Muscle of back (tissue), 13 donors: ENCODE data around the gene NEDD1. TPM values are rescaled to one million over a fixed set of nuclear protein-coding genes. Genes with fewer than 3 reads are reported as not detected.

Experiments used
- DNase-seq, 3 donors: peaks; one replicate each; pipeline versions ENCODE4 v3.0.0 to v3.0.0-alpha.2; 2013
- long read RNA-seq, 9 donors: transcript quantifications; one replicate each; lab custom pipeline, GENCODE V29; 2026
- polyA plus RNA-seq, 10 donors: library from polyadenylated mRNA; unstranded; fragments of 120-200 nt; gene quantifications; one replicate each; pipeline ENCODE4 v1.2.1, GENCODE V29; 2013; ENCODE audit not compliant: insufficient read length in 10 of 10

NEDD1 gene, protein sequence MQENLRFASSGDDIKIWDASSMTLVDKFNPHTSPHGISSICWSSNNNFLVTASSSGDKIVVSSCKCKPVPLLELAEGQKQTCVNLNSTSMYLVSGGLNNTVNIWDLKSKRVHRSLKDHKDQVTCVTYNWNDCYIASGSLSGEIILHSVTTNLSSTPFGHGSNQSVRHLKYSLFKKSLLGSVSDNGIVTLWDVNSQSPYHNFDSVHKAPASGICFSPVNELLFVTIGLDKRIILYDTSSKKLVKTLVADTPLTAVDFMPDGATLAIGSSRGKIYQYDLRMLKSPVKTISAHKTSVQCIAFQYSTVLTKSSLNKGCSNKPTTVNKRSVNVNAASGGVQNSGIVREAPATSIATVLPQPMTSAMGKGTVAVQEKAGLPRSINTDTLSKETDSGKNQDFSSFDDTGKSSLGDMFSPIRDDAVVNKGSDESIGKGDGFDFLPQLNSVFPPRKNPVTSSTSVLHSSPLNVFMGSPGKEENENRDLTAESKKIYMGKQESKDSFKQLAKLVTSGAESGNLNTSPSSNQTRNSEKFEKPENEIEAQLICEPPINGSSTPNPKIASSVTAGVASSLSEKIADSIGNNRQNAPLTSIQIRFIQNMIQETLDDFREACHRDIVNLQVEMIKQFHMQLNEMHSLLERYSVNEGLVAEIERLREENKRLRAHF
- polyA plus RNA-seq = 10 to 100 TPM; 17.8 to 29.0 (median 24.1) TPM
- long read RNA-seq, donor 1, full-length matches to known transcripts = 1 of 14 reads
- long read RNA-seq, donor 1, partial matches to known transcripts = 13 of 14 reads
- long read RNA-seq, donor 1, other reads (novel, unspliced or antisense) = 0 of 14 reads
- long read RNA-seq, donor 2, full-length matches to known transcripts = 3 of 3 reads
- long read RNA-seq, donor 2, partial matches to known transcripts = 0 of 3 reads
- long read RNA-seq, donor 2, other reads (novel, unspliced or antisense) = 0 of 3 reads
- long read RNA-seq, donor 3 = 0 reads
- long read RNA-seq, donor 4, partial matches to known transcripts = 0 of 2 reads
- long read RNA-seq, donor 4, other reads (novel, unspliced or antisense) = 0 of 2 reads
- long read RNA-seq, donor 5, partial matches to known transcripts = 0 of 2 reads
- long read RNA-seq, donor 5, other reads (novel, unspliced or antisense) = 0 of 2 reads
- long read RNA-seq, donor 6, partial matches to known transcripts = 0 of 1 reads
- long read RNA-seq, donor 6, other reads (novel, unspliced or antisense) = 0 of 1 reads
- long read RNA-seq, donor 7 = 0 reads
- long read RNA-seq, donor 8, partial matches to known transcripts = 6 of 6 reads
- long read RNA-seq, donor 8, other reads (novel, unspliced or antisense) = 0 of 6 reads
- long read RNA-seq, donor 9, full-length matches to known transcripts = 1 of 1 reads
- long read RNA-seq, donor 9, partial matches to known transcripts = 0 of 1 reads
- long read RNA-seq, donor 9, other reads (novel, unspliced or antisense) = 0 of 1 reads

DNA sequence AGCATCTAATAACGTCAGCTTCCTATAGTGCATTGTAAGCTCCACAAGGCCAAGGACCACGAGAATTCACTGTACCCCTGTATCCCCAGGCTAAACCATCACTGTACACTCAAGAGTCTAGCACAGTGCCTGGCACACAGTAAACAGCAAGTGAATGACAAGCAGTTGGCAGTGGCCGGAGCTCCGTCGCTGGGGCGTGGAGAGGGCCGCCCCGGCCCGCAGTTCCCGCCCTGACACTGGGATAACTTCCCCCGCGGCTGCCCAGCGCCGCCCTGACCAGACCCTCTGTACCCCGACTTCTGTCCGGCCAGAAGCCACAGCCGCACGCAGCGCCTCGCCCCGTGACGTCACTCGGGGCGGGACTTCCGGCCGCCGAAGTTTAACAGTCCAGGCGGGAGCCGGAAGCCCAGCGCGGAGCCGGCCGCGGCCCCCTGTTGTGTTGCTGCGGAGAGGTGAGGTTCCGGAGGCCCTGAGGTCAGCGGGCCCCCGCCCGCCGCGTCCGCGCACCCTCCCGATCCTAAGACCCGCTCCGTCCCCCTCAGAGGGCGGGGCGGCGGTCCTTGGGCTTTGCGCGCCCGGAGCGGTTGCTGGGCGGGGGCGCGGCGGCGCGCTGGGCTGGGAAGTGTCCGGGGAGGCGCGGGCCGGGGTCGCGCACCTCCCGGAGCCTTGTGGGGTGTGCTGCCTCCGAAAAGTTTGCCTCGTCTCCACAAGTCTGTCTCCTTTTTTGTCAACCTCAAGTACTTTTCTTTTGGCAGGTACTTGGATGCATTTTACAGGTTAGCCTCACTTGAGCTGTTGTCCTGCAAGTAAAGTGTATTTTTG is at the start of gene NEDD1:
NEDD1 (plus strand) TSS at position 409 of the 822 bp plus-strand sequence. CDS start 2,503 bp downstream, outside the sequence.
- DNase-seq = peak; percentile 82 to 97 (median 92)

DNA sequence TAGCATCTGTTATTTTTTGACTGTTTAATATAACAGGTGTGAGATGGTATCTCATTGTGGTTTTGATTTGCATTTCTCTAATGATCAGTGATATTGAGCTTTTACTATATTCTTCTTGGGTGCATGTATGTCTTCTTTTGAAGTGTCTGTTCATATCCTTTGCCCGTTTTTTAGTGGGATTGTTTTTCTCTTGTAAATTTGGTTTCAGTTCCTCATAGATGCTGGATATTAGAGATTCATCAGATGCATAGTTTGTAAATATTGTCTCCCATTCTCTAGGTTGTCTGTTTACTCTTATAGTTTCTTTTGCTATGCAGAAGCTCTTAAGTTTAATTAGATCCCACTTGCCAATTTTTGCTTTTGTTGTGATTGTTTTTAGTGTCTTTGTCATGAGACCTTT is 48.9 kb upstream of the NEDD1 start:
- no peak for DNase-seq

DNA sequence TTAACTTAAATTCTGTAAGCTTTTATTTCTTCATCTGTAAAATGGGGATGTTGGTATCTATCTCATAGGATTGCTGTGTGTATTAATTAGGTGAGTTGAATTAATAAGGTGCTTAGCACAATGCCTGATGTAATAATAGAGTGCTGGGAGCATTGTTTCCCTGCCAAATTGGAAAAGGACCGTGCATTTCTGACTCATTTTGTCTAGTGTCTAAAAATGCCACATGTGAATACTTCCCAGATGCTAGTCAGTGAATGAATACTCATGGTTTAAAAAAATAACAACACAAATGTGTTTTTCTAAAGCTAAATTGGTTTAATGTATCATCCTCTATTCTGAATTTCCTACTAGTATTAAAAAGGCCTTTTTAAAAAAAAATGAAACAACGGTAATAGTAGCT is 45.4 kb upstream of the NEDD1 start:
- DNase-seq = no peak

DNA sequence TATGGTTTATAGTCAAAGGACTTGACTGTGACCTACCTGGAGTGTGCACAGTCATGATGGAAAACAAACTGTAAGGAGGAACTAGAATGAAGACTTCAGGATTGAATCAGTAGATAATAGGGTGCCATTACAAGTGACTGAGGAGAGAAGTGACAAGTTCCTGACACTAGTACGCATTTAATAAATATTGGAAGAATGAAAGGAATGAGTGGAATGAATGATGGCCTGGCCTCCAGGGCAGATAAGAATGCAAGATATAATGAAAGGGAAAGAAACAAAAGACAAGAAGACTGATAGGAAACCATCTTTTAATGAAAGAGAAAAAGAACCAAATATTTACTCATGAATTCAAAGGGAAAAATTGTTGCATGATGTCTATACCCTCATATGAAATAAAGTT is 44.7 kb upstream of the NEDD1 start:
- DNase-seq = no peak

DNA sequence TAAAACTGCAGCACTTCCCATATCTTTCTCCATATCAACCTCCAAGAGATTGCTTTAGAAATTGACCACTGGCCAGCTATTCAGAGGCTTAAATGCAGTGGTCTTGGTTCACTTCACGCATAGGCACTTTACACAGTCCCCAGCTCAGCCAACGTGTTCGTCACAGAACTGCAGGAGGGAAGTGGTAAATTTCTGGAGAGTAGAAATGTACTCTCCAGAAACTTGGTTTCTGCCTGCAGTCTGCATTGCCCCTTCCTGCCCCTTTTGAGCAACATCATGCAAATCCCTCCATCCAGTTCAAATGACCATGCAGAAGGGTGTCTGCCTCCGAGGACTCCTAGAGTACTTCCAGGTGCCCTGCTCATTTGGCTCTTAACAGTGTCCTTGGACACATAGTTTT is 42.7 kb upstream of the NEDD1 start:
- DNase-seq = peak in 1 of 3 donors; percentile 28

DNA sequence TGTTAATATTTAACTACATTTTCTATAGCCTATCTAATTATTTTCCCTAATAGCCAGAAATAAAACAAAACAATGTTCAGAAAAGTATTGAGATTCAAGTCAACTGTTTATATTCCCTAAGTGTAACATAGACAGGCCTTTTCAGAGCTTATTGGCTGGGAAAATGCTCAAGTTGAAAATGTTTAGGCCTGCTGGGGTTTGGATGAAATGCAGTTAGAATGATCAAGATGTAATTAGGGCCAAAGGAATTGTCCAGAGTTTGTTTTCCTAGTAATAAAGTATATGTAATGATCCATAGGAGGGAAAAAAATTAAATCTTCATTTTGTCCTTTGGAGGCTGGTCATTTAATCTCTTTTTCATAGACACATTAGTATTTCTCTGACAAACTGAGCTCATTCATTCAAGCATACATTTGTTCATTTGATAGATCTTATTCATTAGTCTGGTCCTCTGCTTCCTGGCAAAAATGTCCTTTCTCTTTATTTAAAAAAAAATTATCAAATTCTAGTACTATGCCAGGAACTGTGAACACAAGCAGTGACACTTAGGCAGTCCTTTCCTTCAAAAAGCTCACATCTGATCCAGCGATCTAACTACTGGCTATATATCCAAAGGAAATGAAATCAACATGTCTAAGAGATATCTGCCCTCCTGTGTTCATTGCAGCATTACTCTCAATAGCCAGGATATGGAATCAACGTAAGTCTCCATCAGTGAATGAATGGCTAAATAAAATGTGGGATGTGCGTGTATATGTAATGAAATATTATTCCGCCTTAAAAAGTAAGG is 40.1 kb upstream of the NEDD1 start:
- DNase-seq = peak in 1 of 3 donors; percentile 52

DNA sequence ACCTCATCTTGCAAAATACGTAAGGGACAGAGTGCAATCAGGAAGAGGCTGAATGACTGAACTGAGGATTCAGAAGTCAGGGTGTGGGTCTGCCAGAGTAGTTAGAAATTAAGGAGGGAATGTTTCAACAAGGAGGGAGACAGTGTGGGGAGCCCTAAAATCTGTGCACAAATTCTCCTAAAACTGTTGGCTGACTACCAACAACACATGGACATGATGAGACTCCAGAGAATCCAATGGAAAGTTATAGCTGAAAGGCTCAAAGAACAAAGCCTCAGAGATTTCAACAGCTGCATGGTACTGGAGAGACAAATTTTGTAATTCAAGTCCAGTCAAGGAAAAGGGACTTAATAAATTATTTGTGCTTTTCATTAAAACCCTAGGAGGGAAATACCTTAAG is 36.1 kb upstream of the NEDD1 start:
- DNase-seq = peak in 2 of 3 donors; percentile 42 to 83

DNA sequence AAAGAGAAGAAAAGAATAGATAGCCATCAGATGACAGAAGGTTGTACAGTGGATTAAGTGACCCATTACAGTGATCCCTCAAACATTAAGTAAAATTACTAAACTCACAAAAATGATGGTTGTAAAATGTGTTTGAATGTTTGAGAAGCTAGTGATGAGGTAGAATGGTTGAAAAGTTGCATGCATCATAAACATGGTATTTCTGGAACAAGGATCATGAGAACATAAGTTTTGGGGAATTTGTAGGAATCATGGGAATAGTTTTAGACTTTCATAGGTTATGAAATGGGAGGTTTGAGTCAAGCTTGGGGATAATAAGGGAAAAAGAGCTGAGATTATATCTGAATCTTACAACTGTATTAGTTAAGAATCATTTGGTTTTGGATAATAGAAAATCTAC is 34.1 kb upstream of the NEDD1 start:
- DNase-seq = no peak

DNA sequence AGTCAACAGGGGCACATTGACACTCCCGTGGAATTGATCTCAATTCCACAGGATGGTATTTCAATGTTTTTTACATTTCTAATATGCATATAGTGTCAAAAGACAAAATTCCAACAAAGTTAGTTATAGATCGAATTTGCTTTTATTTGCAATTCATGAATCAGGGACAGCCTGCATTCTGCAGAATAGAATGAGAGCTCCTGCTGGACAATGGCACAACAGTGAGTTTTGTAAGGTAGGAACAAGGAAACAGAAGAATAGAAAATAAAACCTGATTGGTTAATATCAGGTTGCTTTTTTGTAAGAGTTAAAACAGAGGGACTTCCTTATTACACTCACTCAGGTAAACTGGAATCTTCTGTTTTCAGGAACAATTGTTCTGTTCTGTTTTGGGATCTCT is 32.8 kb upstream of the NEDD1 start:
- no peak for DNase-seq

DNA sequence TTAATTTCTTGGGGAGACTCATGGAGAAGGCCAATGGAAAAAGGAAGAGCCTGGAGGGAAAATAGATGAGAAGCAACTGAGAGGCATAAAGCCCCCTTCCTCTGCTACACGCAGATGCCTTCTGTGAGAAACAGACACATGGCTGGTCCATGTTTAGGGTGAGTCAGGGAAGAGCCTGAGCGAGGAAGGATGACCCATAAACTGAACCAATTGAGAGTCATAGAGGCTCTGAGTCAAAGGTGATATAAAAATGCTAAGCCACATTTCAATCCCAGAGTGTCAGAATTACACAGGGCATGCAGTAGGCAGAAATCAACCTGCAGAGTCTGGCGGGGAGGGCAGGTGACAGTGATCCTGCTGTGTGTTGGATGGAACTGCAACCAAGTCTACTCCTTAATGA is 30.1 kb upstream of the NEDD1 start:
- DNase-seq = no peak

DNA sequence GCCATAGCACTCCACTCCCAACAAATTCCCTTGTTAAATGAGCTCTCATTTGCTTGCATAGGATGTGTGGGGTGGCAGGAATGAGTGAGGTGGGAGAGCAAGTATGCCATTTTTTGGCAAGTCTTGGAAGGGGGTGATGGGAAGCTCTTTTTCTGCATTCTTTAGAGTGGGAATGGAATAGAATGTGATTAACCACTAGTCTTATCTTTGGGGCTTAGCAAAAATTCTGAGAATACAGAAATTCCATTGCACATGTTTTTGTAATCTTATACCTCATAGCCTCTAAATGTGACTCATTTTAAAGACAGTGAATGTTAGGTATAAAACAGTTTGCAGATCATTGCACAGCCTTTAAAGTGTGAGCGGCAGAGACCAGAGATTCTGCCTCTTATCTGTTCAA is 28.4 kb upstream of the NEDD1 start:
- peak in 1 of 3 donors; percentile 82 for DNase-seq

DNA sequence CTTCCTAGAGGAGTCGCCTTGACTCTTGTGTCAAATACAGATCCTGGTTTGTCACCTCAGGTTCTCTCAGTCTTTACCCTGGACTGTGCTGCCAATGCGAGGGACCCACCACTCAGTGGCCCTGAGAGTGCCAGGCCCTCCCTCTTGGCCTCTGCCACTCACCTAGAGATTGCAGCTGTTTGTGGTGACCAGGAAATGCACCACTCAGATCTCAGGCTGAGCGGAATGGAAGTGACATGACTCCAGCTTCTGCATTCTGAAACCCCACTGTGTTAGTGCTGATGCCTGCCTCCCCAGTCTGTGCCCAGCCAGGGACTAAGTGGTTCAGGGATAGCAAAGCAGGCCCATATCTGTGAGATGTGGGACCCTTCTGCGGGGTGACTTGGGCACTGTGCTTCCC is 27.8 kb upstream of the NEDD1 start:
- no peak for DNase-seq

DNA sequence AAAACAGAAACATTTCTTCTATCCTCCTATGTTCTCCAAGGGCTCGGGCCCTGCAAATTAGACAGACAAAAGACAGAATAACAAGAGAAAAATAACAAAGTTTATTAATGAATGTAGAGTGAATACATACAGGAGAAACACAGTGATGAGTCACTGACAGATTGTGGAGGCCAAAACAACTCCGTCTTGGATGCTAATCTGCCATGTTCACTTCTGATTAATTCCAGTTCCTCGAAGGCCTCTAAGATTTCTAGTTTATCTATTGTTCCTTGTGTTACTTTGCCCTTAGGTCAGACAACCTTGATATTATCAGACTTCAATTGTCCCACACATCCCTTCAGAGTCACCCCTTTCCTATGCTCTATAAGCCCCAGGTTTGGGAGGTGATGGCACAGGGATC is 26.8 kb upstream of the NEDD1 start:
- no peak for DNase-seq

DNA sequence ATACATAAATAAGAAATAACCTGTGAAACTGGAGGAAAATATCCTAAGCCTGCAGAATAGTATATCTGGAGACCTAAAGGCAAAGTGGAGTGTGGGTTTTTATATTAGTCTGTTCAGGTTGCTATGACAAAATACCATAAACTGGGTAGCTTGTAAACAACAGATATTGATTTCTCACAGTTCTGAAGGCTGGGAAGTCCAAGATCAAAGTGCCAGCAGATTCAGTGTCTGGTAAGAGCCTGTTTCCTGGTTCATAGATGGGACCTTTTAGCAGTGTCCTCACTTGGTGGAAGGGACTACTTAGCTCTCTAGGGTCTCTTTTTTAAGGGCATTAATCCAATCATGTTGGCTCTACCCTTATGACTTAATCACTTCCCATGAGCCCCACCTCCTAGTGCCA is 25.4 kb upstream of the NEDD1 start:
- DNase-seq = no peak

DNA sequence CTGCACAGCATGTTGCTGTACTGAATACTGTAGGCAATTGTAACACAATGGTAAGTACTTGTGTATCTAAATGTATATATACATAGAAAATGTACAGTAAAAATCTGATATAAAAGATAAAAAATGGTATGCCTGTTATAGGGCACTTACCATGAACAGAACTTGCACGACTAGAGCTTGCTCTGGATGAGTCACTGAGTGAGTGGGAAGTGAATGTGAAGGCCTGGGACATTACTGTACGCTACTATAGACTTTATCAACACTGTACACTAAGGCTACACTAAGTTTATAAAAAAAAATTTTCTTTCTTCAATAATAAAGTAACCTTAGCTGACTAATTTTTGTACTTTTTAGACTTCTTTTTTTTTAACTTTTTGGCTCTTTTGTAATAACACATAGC is 24.2 kb upstream of the NEDD1 start:
- DNase-seq = peak in 1 of 3 donors; percentile 62

DNA sequence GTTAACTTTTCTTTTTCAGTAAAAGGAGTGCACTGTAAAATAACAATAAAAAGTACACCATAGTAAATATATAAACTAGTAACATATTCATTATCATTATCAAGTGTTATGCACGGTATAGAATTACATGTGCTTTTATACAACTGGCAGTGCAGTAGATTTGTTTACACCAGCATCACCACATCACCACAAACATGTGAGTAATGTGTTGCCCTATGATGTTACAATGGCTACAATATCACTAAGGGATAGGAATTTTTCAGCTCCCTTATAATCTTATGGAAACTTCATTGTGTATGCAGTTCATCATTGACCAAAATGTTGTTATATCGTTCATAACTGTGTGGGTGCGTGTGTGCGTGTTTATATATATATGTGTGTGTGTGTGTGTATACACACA is 23.5 kb upstream of the NEDD1 start:
- no peak for DNase-seq

DNA sequence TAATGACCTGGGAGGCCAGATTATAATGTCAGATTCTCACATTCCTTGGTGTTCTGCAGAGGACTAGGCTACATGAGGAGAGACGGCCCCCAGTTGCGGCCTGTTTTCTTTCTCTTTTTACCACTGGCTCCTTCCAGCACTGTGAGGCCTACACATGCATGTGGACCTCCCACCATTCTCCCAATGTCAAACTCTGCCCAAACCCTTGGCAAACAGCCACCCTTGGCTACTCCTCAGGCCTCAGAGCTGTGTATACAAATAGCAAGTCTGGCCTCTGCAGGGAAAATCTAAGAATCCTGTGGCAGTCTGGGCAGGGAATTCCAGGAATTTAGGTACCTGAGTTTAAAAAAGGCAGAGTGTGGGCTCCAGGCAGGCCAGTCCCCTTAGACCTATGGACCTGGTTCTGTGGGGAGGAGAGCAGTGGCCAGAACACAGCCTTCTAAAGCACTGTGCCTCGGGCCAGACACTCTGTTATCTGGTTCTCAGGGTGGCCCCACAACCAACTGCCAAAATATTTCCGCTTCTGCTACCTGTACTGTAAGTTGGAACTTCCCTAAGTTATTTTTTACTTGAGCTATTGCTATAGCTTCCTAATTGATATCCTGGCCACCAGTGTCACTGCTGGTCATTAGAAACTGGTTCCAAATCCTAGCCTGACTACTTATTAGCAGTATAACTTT is 19.9 kb upstream of the NEDD1 start:
- DNase-seq = peak in 2 of 3 donors; percentile 56 to 85

DNA sequence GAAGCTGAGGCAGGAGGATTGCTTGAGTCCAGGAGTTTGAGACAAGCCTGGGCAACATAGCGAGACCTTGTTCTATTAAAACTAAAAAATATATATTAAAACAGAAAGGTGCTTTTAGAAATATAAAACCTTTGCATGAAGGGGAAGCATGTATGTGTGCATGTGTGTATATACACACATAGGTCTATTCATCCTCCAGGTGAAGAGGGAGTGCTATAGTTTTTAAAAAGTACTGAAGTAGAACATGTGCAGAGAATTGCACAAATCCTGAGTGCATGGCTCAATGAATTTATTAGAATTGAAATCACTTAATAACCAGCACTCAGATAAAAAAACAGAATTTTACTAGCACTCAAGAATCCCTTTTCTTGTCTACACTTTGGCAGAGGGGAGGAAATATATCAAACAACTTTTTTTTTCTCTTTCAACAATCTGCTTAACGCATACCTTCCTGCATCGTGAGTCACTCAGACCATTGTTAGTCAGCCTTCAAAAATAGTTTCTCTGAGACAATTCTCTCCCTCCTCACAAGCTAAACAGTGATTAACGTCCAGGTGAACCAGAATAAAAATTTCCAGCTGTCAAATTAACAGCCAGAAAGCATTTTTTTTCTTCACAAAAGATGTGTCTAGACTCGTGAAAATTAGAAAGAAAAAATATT is 17.7 kb upstream of the NEDD1 start:
- DNase-seq = peak in 1 of 3 donors; percentile 50

DNA sequence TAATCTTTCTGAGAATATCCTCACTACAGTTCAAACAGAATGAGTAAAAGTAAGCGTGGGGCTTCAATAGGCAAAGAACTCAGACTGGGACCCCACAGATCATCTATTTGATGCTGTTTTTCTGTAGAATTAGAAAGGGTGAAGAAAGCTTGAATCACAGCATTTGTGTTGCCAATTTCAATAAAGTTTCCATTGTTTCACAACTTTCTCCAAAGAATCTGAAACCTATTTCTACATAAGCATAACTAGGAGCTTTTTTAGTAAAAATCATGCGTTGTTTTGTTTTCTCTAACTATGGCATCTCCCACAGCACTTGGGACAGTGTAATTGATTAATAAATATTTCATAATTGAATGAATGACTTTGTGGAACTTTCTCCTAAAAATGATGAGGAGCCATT is 16.7 kb upstream of the NEDD1 start:
- no peak for DNase-seq
